NCI-H1092 (cell line): ENCODE measurements around the gene NAPA.
A peak's percentile ranks its signal among the peaks of the same experiment; 100 is the strongest.

ENCODE experiments used
- DNase-seq: peaks from one replicate; lab custom pipeline; 2025; lab: John Stamatoyannopoulos, UW

NAPA gene

GRCh38 chr19:47499863-47500830, 14.7 kb downstream of the NAPA start:
- DNase-seq, result no peak

GRCh38 chr19:47499371-47499770, 15.5 kb downstream of the NAPA start:
- no peak for DNase-seq

- no peak for DNase-seq
Observed at GRCh38 chr19:47498561-47498960, 16.3 kb downstream of the NAPA start.

GRCh38 chr19:47497821-47498520, 16.9 kb downstream of the NAPA start:
- no peak for DNase-seq

- no peak for DNase-seq
Observed at GRCh38 chr19:47497050-47497766, 17.7 kb downstream of the NAPA start.

- DNase-seq, result no peak
Observed at GRCh38 chr19:47495478-47496372, 19.1 kb downstream of the NAPA start.

GRCh38 chr19:47494729-47495128, 20.1 kb downstream of the NAPA start:
- peak; percentile 46 for DNase-seq

- no peak for DNase-seq
Observed at GRCh38 chr19:47494211-47494547, 20.7 kb downstream of the NAPA start.

- no peak for DNase-seq
Observed at GRCh38 chr19:47493378-47494210, 21.3 kb downstream of the NAPA start.

- no peak for DNase-seq
Observed at GRCh38 chr19:47492571-47493377, 22.1 kb downstream of the NAPA start.

GRCh38 chr19:47492137-47492533, 22.7 kb downstream of the NAPA start:
- no peak for DNase-seq

GRCh38 chr19:47491358-47492136, 23.3 kb downstream of the NAPA start:
- DNase-seq, result no peak

GRCh38 chr19:47490847-47491246, 24.0 kb downstream of the NAPA start:
- DNase-seq, result no peak

- DNase-seq, result no peak
Observed at GRCh38 chr19:47490031-47490430, 24.8 kb downstream of the NAPA start.

GRCh38 chr19:47489072-47489914, 25.6 kb downstream of the NAPA start:
- no peak for DNase-seq

GRCh38 chr19:47487551-47488515, 27.0 kb downstream of the NAPA start:
- DNase-seq, result no peak

GRCh38 chr19:47486900-47487299, 28.0 kb downstream of the NAPA start:
- no peak for DNase-seq
